H9 (cell line): Measurements from ENCODE around the gene PTPRN2. TPM values are rescaled to one million over a fixed set of nuclear protein-coding genes. Genes with fewer than 3 reads are reported as not detected.
A peak's percentile ranks its signal among the peaks of the same experiment; 100 is the strongest.

ENCODE experiments used
- DNase-seq: peaks from one replicate; pipeline ENCODE4 v3.0.0-alpha.2; 2017
- H2AFZ ChIP-seq: one replicate; pipeline ENCODE4 v1.6.1; 2013; ENCODE audit warnings: mild to moderate bottlenecking, low read length, control low read depth, moderate library complexity
- H2AK5ac ChIP-seq: 2 replicates; pipeline ENCODE4 v1.6.1; 2013; ENCODE audit warnings: low read length, control low read depth, mixed read lengths; ENCODE audit not compliant: insufficient read length
- H2BK120ac ChIP-seq: one replicate; pipeline ENCODE4 v1.6.1; 2013; ENCODE audit warnings: low read depth, mild to moderate bottlenecking, low read length, control low read depth, inconsistent platforms; ENCODE audit not compliant: poor library complexity, severe bottlenecking
- H2BK12ac ChIP-seq: 2 replicates; pipeline ENCODE4 v1.6.1; 2013; ENCODE audit warnings: low read length, control low read depth, mixed read lengths, low read depth; ENCODE audit not compliant: insufficient read length
- H2BK15ac ChIP-seq: 2 replicates; pipeline ENCODE4 v1.6.1; 2013; ENCODE audit warnings: low read depth, low read length, control low read depth
- H2BK20ac ChIP-seq: one replicate; pipeline ENCODE4 v1.6.1; 2013; ENCODE audit warnings: low read depth, mild to moderate bottlenecking, low read length, control low read depth, inconsistent platforms; ENCODE audit not compliant: poor library complexity, severe bottlenecking
- H2BK5ac ChIP-seq: 2 replicates; pipeline ENCODE4 v1.6.1; 2013; ENCODE audit warnings: low read length, control low read depth, mixed read lengths; ENCODE audit not compliant: insufficient read length
- H3K14ac ChIP-seq: 2 replicates; pipeline ENCODE4 v1.6.1; 2013; ENCODE audit warnings: low read length, control low read depth; ENCODE audit not compliant: insufficient read depth
- H3K18ac ChIP-seq: 2 replicates; pipeline ENCODE4 v1.6.1; 2013; ENCODE audit warnings: low read depth, mild to moderate bottlenecking, mixed read lengths, low read length, control low read depth; ENCODE audit not compliant: insufficient read length
- H3K23ac ChIP-seq: 2 replicates; pipeline ENCODE4 v1.6.1; 2013; ENCODE audit warnings: low read length, control low read depth, mixed read lengths, low read depth; ENCODE audit not compliant: insufficient read length
- H3K23me2 ChIP-seq: 2 replicates; pipeline ENCODE4 v1.6.1; 2013; ENCODE audit warnings: low read depth, mild to moderate bottlenecking, mixed read lengths, low read length, control low read depth; ENCODE audit not compliant: insufficient read length, poor library complexity, severe bottlenecking
- H3K27ac ChIP-seq: 2 replicates; pipeline ENCODE4 v1.5.1; 2013; ENCODE audit warnings: low read length, control low read depth, mixed read lengths, low read depth; ENCODE audit not compliant: insufficient read length
- H3K27me3 ChIP-seq: 2 replicates; pipeline ENCODE4 v1.6.1; 2013; ENCODE audit warnings: low read length, control low read depth, inconsistent platforms; ENCODE audit not compliant: insufficient read depth
- H3K4ac ChIP-seq: 2 replicates; pipeline ENCODE4 v1.6.1; 2013; ENCODE audit warnings: low read depth, mild to moderate bottlenecking, control low read depth, inconsistent platforms, low read length, moderate library complexity
- H3K4me1 ChIP-seq: 2 replicates; pipeline ENCODE4 v1.6.1; 2013; ENCODE audit warnings: low read length, control low read depth, inconsistent platforms; ENCODE audit not compliant: insufficient read depth
- H3K4me2 ChIP-seq: 2 replicates; pipeline ENCODE4 v1.6.1; 2013; ENCODE audit warnings: low read length, control low read depth, mixed read lengths; ENCODE audit not compliant: insufficient read length, insufficient read depth
- H3K56ac ChIP-seq: 2 replicates; pipeline ENCODE4 v1.6.1; 2013; ENCODE audit warnings: low read depth, mild to moderate bottlenecking, mixed read lengths, low read length, control low read depth; ENCODE audit not compliant: insufficient read length
- H3K79me1 ChIP-seq: 2 replicates; pipeline ENCODE4 v1.6.1; 2013; ENCODE audit warnings: low read depth, mild to moderate bottlenecking, moderate library complexity, low read length, control low read depth, inconsistent platforms; ENCODE audit not compliant: insufficient read depth, poor library complexity, severe bottlenecking
- H3K79me2 ChIP-seq: 2 replicates; pipeline ENCODE4 v1.6.1; 2013; ENCODE audit warnings: low read length, control low read depth, inconsistent platforms; ENCODE audit not compliant: insufficient read depth
- H3K9ac ChIP-seq: 2 replicates; pipeline ENCODE4 v1.6.1; 2013; ENCODE audit warnings: low read length, control low read depth, mixed read lengths; ENCODE audit not compliant: insufficient read length; ENCODE audit errors: extremely low read depth
- H3K9me3 ChIP-seq: one replicate; pipeline ENCODE4 v1.6.1; 2013; ENCODE audit warnings: low read depth, low read length, inconsistent platforms; ENCODE audit not compliant: control insufficient read depth
- H3T11ph ChIP-seq: one replicate; pipeline ENCODE4 v1.6.1; 2013; ENCODE audit warnings: mild to moderate bottlenecking, low read length, control low read depth, inconsistent platforms
- H4K20me1 ChIP-seq: one replicate; pipeline ENCODE4 v1.6.1; 2013; ENCODE audit not compliant: control insufficient read depth, insufficient read length, insufficient read depth
- H4K5ac ChIP-seq: 2 replicates; pipeline ENCODE4 v1.6.1; 2013; ENCODE audit warnings: low read depth, mild to moderate bottlenecking, mixed read lengths, low read length, control low read depth; ENCODE audit not compliant: insufficient read length
- H4K8ac ChIP-seq: replicated peaks from 2 replicates; pipeline ENCODE4 v1.6.1; 2013; ENCODE audit warnings: low read length, control low read depth, mixed read lengths, low read depth; ENCODE audit not compliant: insufficient read length
- H4K91ac ChIP-seq: 2 replicates; pipeline ENCODE4 v1.6.1; 2013; ENCODE audit warnings: low read depth, mild to moderate bottlenecking, moderate library complexity, mixed read lengths, low read length, control low read depth; ENCODE audit not compliant: insufficient read length
- H3K27ac Mint-ChIP-seq, 3 experiments: 2 replicates in 2 of 3; 3 replicates in 1 of 3; pipeline ENCODE4 v1.8.0; 2020 to 2021; ENCODE audit warnings: mixed read lengths in 3 of 3, mild to moderate bottlenecking in 1 of 3, moderate library complexity in 1 of 3
- H3K27me3 Mint-ChIP-seq: 2 replicates; pipeline ENCODE4 v1.8.0; 2021; ENCODE audit warnings: low read depth, mild to moderate bottlenecking, moderate library complexity, mixed read lengths
- H3K36me3 Mint-ChIP-seq, 3 experiments: 2 replicates in 2 of 3; 3 replicates in 1 of 3; pipeline ENCODE4 v1.8.0; 2020 to 2021; ENCODE audit warnings: low read depth in 3 of 3, mixed read lengths in 3 of 3; ENCODE audit not compliant: insufficient read depth in 1 of 3
- H3K4me1 Mint-ChIP-seq, 2 experiments: 2 replicates each; pipeline ENCODE4 v1.8.0; 2020; ENCODE audit warnings: mixed read lengths in 2 of 2
- H3K4me3 Mint-ChIP-seq, 2 experiments: 2 replicates in 1 of 2; 3 replicates in 1 of 2; pipeline ENCODE4 v1.8.0; 2020 to 2021; ENCODE audit warnings: mild to moderate bottlenecking in 2 of 2, mixed read lengths in 2 of 2, moderate library complexity in 1 of 2
- H3K9me3 Mint-ChIP-seq, 2 experiments: 2 replicates in 1 of 2; 3 replicates in 1 of 2; pipeline ENCODE4 v1.8.0; 2020; ENCODE audit warnings: mild to moderate bottlenecking in 2 of 2, mixed read lengths in 2 of 2, moderate library complexity in 1 of 2
- WGBS: extraction: QIAGEN DNeasy Blood & Tissue Kit; methylation state at CpG from one replicate; pipeline ENCODE4 v1.1.7; 2013; ENCODE audit warnings: missing lambda C conversion rate, low lambda C conversion rate, mixed read lengths; ENCODE audit not compliant: insufficient read length; ENCODE audit errors: extremely low coverage; 5-methylcytosine and 5-hydroxymethylcytosine counted together
- total RNA-seq: library from RNA; stranded (reverse); gene quantifications from 2 replicates; pipeline ENCODE4 v1.2.1, GENCODE V29; 2021
- TF ChIP-seq, protein P1 (sequence below): fragments of 200-600 bp; sonication (generic); conservative IDR thresholded peaks from 3 replicates; pipeline ENCODE4 v1.8.0; 2021; ENCODE audit warnings: antibody characterized with exemption, mild to moderate bottlenecking

The PTPRN2 gene
- total RNA-seq, 1 experiment from 2014 or later = 5.2 TPM

DNA sequence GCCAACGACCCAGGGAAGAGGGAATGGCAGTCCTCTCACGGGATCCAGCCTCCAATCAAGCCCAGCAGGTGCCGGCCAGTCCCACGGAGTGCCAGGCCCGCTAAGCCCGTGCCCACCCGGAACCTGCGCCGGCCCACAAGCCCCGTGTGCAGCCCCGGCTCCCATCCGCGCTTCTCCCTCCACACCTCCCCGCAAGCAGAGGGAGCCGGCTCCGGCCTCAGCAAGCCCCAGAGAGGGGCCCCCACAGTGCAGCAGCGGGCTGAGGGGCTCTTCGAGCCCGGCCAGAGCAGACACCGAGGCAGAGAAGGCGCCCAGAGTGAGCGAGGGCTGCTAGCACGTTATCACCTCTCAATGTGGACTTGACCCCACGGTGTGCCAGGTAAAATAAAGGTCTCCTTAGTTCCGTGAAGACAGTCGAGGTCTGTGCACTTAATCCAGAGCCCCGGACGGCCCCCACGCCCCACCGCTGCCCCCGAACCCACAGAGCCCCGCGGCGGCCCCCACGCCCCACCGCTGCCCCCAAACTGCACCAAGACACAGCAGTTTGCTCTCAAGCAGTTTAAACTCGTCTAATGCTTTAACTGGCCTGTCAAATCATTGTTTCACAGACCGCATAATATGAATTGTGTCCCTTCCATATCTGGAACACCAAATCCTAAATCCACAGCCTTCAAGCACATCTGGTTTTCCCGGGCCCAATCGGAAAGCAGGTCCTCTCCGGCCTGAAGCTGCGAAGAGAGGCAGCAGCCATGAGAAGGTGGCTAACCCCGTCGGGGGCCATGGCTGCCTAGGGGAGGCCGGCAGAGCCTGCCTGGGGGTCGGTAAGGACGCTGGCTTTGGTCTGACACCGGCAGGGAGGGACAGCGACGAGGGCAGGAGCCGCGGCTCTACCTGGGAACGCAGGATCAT lies 307.8 kb downstream of the PTPRN2 start:
- peaks cover 20 to 21% of the 10 kb centered on the region in 2 experiments for H3K4me1 Mint-ChIP-seq
- no peak overlapping the region for H3K4me2 ChIP-seq
- H3K4me3 Mint-ChIP-seq = no peak overlapping the region

More for the DNA sequence above, 307.8 kb downstream of the PTPRN2 start:
- Histone ChIP-seq H4K8ac (no peak overlapping the region), H3K23me2 (no peaks in the 10 kb centered on the region), H3K79me1 (no peaks in the 10 kb centered on the region), H3K9me3 (no peaks in the 10 kb centered on the region), H3K27ac (no peak overlapping the region), H3K18ac (no peak overlapping the region), H2BK12ac (no peak overlapping the region), H2BK120ac (no peak overlapping the region), H3K9ac (no peak overlapping the region), H3K23ac (no peak overlapping the region), H3K4me1 (no peaks in the 10 kb centered on the region; the same call in 1 of the 2 replicates), H2AFZ (no peak overlapping the region), H4K91ac (no peak overlapping the region), H3T11ph (no peak overlapping the region), H2BK20ac (no peak overlapping the region), H4K20me1 (no peaks in the 10 kb centered on the region), H2BK15ac (no peak overlapping the region), H3K14ac (no peak overlapping the region; the same call in 1 of the 2 replicates), H3K4ac (no peak overlapping the region), H3K79me2 (no peaks in the 10 kb centered on the region), H2BK5ac (no peak overlapping the region), H4K5ac (no peak overlapping the region), H2AK5ac (no peak overlapping the region), H3K27me3 (no peaks in the 10 kb centered on the region), H3K56ac (no peak overlapping the region)
- H3K9me3 Mint-ChIP-seq = no peaks in the 10 kb centered on the region
- H3K36me3 Mint-ChIP-seq = no peaks in the 10 kb centered on the region
- WGBS = no CpG with 5 or more reads among the region's 53 CpGs
- DNase-seq = peak; percentile 17
- no peaks in the 10 kb centered on the region for H3K27me3 Mint-ChIP-seq
- H3K27ac Mint-ChIP-seq = no peak overlapping the region; a peak in 1 of 7 replicates
- TF ChIP-seq, protein P1, sequence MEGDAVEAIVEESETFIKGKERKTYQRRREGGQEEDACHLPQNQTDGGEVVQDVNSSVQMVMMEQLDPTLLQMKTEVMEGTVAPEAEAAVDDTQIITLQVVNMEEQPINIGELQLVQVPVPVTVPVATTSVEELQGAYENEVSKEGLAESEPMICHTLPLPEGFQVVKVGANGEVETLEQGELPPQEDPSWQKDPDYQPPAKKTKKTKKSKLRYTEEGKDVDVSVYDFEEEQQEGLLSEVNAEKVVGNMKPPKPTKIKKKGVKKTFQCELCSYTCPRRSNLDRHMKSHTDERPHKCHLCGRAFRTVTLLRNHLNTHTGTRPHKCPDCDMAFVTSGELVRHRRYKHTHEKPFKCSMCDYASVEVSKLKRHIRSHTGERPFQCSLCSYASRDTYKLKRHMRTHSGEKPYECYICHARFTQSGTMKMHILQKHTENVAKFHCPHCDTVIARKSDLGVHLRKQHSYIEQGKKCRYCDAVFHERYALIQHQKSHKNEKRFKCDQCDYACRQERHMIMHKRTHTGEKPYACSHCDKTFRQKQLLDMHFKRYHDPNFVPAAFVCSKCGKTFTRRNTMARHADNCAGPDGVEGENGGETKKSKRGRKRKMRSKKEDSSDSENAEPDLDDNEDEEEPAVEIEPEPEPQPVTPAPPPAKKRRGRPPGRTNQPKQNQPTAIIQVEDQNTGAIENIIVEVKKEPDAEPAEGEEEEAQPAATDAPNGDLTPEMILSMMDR = no peak
